ENCODE results near the gene FLYWCH2. TPM values are rescaled to one million over a fixed set of nuclear protein-coding genes. Genes with fewer than 3 reads are reported as not detected.
"Not testable (repeated sequence)": the region's sequence is repeated elsewhere in the genome, so short reads cannot be mapped to it uniquely, and the experiment has no call there.

FLYWCH2 gene
- polyA plus RNA-seq, 3 donors: 15.5 to 30.4 (median 30.0) TPM

DNA sequence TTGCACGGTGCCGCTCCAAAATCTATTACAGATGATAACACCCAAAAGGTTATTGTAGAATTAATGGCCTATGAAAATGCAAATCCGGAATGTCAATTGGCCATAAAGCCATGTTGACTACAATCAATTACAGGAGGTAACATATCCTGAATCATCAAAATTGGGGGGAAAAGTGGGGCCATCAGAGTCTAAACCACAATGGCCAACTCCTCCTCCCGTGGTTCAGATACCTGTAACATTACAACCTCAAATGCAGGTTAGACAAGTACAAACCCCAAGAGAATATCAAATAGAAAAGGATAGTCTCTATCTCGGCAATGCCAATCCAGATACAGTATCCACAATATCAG is 43.6 kb downstream of the FLYWCH2 start:
- DNase-seq (ENCODE audit: extremely low read depth in 1 of 11, low read depth in 9 of 11, low spot score in 4 of 11): no peak

DNA sequence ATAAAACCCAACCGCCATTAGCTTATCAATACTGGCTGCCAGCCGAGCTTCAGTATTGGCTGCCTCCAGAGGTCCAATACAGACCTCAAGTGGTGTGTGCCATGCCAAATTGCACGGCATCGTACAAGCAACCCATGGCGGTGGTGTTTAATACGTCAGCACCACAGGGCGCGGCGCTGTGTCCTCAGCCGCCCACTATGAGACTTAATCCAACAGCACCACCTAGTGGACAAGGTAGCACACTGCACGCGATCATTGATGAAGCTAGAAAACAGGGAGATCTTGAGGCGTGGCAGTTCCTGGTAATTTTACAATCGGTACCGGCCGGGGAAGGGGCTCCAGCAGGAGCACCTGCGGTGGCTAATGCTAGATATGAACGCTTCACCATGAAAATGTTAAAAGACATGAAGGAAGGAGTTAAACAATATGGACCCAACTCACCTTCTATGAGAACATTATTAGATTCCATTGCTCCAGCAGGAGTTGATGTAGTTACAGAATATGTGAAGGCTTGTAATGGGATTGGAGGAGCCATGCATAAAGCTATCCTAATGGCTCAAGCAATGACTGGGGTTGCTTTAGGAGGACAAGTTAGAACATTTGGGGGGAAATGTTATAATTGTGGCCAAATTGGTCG is 44.1 kb downstream of the FLYWCH2 start:
- peak in 10 of 11 donors; percentile 67 to 88 (median 78) for DNase-seq (ENCODE audit: extremely low read depth in 1 of 11, low read depth in 9 of 11, low spot score in 4 of 11)

DNA sequence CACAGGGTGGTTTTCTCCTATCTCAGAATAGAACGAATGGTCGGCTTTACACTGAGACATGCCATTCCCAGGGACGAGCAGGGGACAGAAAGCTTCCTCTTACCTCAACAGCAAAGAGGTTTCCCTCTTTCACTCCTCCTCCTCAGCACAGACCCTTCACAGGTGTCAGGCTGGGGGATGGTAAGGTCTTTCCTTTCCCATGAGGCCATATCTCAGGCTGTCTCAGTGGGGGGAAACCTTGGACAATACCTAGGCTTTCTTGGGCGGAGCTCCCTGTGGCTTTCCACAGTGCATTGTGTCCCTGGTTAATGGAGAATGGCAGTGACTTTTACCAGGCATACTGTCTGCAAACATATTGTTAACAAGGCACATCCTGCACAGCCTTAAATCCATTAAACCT is 45.1 kb downstream of the FLYWCH2 start:
- not testable (repeated sequence) for DNase-seq (ENCODE audit: extremely low read depth in 1 of 11, low read depth in 9 of 11, low spot score in 4 of 11)

DNA sequence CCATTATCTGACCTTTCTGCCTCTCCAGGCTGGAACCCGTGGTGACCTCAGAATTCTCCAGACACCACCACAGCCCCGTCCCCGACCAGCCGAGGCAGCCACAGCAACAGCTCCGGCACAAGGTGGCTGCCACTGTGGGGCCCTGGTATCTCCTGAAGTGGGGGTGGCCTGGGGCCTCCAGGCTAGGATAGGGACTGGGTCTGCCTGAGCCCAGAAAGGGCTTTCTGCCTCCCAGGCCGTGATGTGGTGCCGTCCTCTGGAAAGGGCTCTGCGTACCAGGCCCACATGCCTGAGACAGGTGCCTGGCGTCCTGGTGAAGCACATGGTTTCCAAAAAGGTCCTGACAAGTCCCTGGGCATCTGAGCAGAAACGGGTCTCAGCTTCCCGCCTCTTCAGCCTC is 45.8 kb downstream of the FLYWCH2 start:
- DNase-seq (ENCODE audit: extremely low read depth in 1 of 11, low read depth in 9 of 11, low spot score in 4 of 11): no peak

DNA sequence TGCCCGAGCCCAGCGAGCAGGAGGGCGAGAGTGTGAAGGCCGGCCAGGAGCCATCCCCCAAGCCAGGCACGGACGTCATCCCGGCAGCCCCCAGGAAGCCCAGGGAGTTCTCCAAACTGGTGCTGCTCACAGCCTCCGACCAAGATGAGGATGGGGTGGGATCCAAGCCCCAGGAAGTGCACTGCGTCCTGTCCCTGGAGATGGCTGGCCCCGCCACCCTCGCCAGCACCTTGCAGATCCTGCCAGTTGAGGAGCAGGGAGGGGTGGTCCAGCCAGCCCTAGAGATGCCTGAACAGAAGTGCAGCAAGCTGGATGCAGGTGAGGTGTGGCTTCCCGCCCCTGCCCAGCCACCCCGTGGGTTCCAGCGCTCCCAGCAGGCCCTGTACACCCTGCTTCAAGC is 46.7 kb downstream of the FLYWCH2 start:
- no peak for DNase-seq (ENCODE audit: extremely low read depth in 1 of 11, low read depth in 9 of 11, low spot score in 4 of 11)

DNA sequence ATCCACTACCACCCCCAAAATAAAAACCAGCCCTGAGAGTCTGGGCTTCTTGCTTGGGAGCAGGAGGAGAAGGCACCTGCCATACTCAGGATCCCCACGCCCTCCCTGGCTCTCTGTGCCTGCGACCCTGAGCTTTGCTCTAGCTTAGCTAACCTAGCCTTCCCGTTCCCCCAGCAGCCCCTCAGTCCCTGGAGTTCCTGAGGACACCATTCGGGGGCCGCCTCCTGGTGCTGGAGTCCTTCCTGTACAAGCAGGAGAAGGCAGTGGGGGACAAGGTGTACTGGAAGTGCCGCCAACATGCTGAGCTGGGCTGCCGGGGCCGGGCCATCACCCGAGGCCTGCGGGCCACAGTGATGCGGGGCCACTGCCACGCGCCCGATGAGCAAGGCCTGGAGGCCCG is 47.2 kb downstream of the FLYWCH2 start:
- DNase-seq (ENCODE audit: extremely low read depth in 1 of 11, low read depth in 9 of 11, low spot score in 4 of 11): no peak

DNA sequence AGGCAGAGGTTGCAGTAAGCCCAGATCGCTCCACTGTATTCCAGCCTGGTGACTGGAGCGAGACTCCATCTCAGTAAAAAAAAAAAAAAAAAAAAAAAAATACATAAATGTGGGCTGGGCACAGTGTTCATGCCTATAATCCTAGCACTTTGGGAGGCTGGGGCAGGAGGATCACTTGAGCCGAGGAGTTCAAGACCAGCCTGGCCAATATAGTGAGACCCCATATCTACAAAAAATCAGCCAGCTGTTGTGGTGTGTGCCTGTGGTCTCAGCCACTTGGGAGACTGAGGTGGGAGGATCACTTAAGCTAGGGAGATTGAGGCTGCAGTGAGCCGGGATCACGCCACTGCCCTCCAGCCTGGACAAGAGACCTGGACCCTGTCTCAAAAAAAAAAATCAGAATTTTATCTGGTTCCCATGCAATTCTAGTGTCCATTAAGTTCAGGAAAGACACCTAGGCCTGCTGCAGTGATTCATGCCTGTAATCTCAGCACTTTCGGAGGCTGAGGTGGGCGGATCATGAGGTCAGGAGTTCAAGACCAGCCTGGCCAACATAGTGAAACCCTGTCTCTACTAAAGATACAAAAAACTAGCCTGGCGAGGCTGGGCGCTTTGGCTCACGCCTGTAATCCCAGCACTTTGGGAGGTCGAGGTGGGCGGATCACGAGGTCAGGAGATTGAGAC is 48.4 kb downstream of the FLYWCH2 start:
- DNase-seq (ENCODE audit: extremely low read depth in 1 of 11, low read depth in 9 of 11, low spot score in 4 of 11): not testable (repeated sequence)

DNA sequence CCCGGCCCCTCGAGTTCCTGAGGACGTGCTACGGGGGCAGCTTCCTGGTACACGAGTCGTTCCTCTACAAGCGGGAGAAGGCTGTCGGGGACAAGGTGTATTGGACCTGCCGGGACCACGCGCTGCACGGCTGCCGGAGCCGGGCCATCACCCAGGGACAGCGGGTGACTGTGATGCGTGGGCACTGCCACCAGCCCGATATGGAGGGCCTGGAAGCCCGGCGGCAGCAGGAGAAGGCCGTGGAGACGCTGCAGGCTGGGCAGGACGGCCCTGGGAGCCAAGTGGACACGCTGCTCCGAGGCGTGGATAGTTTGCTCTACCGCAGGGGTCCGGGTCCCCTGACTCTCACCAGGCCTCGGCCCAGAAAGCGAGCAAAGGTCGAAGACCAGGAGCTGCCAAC is 50.1 kb downstream of the FLYWCH2 start:
- DNase-seq (ENCODE audit: extremely low read depth in 1 of 11, low read depth in 9 of 11, low spot score in 4 of 11): no peak

DNA sequence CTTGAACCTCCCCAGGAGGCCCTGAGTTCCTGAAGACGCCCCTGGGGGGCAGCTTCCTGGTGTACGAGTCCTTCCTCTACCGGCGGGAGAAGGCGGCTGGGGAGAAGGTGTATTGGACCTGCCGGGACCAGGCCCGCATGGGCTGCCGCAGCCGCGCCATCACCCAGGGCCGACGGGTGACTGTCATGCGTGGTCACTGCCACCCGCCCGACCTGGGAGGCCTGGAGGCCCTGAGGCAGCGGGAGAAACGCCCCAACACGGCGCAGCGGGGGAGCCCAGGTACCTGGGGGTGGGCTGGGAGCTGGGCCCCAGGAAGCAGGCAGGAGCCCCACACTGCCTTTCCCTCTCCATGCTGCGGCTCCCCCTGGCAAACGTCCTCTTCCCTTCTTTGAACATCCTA is 50.7 kb downstream of the FLYWCH2 start:
- no peak for DNase-seq (ENCODE audit: extremely low read depth in 1 of 11, low read depth in 9 of 11, low spot score in 4 of 11)

DNA sequence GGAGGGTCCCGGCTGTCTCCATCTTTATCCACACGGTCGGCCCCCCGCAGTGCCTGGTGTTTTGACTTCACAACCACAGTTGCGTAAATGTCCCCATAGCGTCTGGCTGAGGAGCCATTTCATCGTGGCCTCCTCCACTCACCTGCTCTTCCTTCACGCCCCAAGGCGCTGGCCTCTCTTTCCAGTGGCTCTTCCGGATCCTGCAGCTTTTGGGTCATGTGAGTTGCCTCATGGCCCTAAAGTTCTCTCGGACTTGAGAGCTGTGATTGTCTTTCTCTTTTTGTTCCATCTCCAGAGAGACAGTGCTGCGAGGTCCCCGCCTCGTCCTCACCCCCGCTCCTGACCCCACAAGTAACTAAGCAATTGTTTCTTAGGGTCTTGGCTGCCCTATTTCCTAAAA is 51.4 kb downstream of the FLYWCH2 start:
- DNase-seq (ENCODE audit: extremely low read depth in 1 of 11, low read depth in 9 of 11, low spot score in 4 of 11): no peak

DNA sequence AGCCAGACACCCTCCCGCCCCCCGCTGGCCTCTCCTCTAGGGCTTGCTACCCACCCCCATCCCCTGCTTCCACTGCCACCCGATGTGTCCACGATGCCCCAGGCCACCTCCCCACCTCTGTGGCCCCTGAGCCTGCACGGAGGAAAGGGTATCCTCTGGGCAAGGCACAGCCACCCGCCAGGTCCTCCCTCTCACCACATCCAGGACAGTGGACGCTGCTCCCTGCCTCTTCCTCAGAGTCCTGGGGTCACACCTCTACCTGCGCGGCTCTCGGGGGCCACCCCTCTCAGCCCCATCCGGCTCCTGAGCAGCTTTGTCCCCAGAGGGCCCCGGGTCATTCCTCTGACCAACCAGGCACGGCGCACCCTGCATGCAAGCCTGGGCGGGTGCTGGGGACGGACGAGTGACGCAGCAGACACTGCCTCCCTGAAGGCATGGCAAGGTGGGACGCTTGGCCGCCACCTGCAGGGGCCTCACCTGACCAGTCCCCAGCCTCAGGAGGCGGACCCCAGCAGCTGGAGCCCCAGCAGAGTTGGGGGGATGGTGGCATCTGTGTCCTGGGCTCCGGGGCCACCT is 53.5 kb downstream of the FLYWCH2 start:
- DNase-seq (ENCODE audit: extremely low read depth in 1 of 11, low read depth in 9 of 11, low spot score in 4 of 11): no peak

DNA sequence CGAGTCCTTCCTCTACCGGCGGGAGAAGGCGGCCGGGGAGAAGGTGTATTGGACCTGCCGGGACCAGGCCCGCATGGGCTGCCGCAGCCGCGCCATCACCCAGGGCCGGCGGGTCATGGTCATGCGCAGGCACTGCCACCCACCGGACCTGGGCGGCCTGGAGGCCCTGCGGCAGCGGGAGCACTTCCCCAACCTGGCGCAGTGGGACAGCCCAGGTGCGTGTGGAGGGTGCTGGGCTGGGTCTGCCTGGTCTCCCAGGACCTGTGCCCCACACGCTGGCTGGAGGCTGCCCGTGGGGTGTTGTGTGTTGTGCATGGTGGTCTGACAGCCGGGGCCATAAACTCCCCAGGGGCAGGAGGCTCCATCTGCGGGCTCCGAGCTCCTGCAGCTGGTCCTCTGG is 54.2 kb downstream of the FLYWCH2 start:
- DNase-seq (ENCODE audit: extremely low read depth in 1 of 11, low read depth in 9 of 11, low spot score in 4 of 11): no peak

DNA sequence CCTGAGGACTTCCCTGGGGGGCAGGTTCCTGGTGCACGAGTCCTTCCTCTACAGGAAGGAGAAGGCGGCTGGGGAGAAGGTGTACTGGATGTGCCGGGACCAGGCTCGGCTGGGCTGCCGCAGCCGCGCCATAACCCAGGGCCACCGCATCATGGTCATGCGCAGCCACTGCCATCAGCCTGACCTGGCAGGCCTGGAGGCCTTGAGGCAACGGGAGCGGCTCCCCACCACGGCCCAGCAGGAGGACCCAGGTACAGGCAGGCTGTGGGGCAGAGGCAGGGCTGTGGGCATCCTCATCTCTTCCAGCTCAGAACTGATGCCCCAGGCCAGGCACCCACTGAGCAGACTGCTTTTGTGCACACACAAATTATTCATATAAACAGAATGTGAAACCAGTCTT is 55.2 kb downstream of the FLYWCH2 start:
- no peak for DNase-seq (ENCODE audit: extremely low read depth in 1 of 11, low read depth in 9 of 11, low spot score in 4 of 11)

DNA sequence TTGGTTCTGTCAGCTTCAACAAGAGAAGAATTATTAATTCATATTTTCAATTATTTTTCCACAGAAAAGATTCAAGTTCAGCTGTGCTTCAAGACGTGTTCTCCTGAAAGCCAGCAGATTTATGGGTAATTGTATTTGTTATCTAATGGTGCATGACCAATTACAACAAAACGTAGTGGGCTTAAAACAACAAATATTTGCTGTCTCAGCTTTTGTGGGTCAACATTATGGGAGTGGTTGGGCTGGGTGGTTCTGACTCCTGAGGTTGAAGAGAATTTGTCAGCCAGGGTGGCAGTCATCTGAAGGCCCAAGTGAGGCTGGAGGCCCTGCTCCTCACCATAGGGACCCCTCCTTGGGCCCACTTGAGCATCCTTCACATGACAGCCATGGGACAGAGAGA is 57.0 kb downstream of the FLYWCH2 start:
- no peak for DNase-seq (ENCODE audit: extremely low read depth in 1 of 11, low read depth in 9 of 11, low spot score in 4 of 11)

DNA sequence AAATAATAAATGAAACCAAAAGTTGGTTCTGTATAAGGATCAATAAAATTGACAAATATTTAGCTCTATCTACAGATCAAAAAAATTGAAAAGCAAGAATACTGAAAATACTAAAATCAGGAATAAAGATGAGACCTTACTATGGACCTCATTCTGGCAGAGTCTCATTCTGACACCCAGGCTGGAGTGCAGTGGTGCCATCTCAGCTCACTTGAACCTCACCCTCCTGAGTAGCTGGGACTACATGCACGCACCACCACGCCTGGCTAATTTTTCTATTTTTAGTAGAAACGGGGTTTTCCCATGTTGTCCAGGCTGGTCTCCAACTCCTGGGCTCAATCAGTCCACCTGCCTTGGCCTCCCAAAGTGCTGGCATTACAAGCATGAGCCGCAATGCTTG is 59.0 kb downstream of the FLYWCH2 start:
- DNase-seq (ENCODE audit: extremely low read depth in 1 of 11, low read depth in 9 of 11, low spot score in 4 of 11): no peak

DNA sequence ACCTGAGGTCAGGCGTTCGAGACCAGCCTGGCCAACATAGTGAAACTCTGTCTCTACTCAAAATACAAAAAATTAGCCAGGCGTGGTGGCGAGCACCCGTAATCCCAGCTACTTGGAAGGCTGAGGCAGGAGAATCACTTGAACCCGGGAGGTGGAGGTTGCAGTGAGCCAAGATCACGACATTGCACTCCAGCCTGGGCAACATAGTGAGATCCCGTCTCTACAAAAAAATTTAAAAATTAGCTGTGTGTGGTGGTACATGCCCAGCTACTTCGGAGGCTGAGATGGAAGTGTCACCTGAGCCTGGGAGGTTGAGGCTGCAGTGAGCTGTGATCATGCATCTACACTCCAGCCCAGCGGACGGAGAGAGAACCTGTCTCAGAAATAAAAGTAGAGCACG is 60.7 kb downstream of the FLYWCH2 start:
- not testable (repeated sequence) for DNase-seq (ENCODE audit: extremely low read depth in 1 of 11, low read depth in 9 of 11, low spot score in 4 of 11)

DNA sequence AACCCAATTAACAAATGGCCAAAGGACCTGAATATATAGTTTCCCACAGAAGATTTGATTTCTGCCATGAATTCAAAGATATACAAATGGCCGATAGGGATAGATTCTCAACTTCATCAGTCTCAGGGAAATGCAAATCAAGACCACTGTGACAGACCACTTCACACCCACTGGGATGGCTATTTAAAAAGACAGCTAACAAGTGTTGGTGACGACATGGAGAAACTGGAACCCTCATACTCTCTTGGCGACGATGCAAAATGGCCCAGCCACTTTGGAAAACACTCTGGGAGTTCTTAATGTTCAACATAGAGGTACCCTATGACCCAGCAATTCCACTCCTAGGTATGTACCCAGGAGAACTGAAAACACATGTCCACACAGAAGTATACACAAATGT is 63.6 kb downstream of the FLYWCH2 start:
- DNase-seq (ENCODE audit: extremely low read depth in 1 of 11, low read depth in 9 of 11, low spot score in 4 of 11): no peak
